GM23338 (cell line): ENCODE data around the gene ORC6. TPM values are rescaled to one million over a fixed set of nuclear protein-coding genes. Genes with fewer than 3 reads are reported as not detected.
A peak's percentile ranks its signal among the peaks of the same experiment; 100 is the strongest.

ENCODE experiments used
- ATAC-seq: fragments of 200-7000 bp; cut with Tn5 transposase; 3 replicates; pipeline ENCODE4 v1.9.1; 2020
- DNase-seq: peaks from one replicate; pipeline ENCODE4 v3.0.0-alpha.2; 2015; ENCODE audit warnings: low spot score
- H2AFZ ChIP-seq: fragments of 200-600 bp; sonication (generic); 2 replicates; pipeline ENCODE4 v1.8.0; 2016; ENCODE audit warnings: antibody characterized with exemption, mild to moderate bottlenecking, moderate library complexity
- H3F3A ChIP-seq: fragments of 200-600 bp; sonication (generic); replicated peaks from 2 replicates; pipeline ENCODE4 v1.8.0; 2017; ENCODE audit warnings: antibody characterized with exemption, mixed run types, low read depth
- H3K27ac ChIP-seq: fragments of 200-600 bp; sonication (generic); 2 replicates; pipeline ENCODE4 v1.6.1; 2016; ENCODE audit warnings: low read depth
- H3K27me3 ChIP-seq: fragments of 200-600 bp; sonication (generic); 2 replicates; pipeline ENCODE4 v1.8.0; 2016; ENCODE audit warnings: mild to moderate bottlenecking, mixed run types, moderate library complexity; ENCODE audit not compliant: insufficient read depth
- H3K36me3 ChIP-seq: fragments of 200-600 bp; sonication (generic); 2 replicates; pipeline ENCODE4 v1.8.0; 2016; ENCODE audit warnings: mild to moderate bottlenecking; ENCODE audit not compliant: insufficient read depth
- H3K4me1 ChIP-seq: fragments of 200-600 bp; sonication (generic); 2 replicates; pipeline ENCODE4 v1.8.0; 2016; ENCODE audit warnings: mild to moderate bottlenecking, moderate library complexity; ENCODE audit not compliant: insufficient read depth
- H3K4me2 ChIP-seq: fragments of 200-600 bp; sonication (generic); 2 replicates; pipeline ENCODE4 v1.7.1; 2017; ENCODE audit warnings: mixed run types
- H3K4me3 ChIP-seq: fragments of 200-600 bp; sonication (generic); 2 replicates; pipeline ENCODE4 v1.6.1; 2016; ENCODE audit warnings: mixed run types
- H3K79me2 ChIP-seq: fragments of 200-600 bp; sonication (generic); replicated peaks from 2 replicates; pipeline ENCODE4 v1.8.0; 2017; ENCODE audit warnings: mild to moderate bottlenecking; ENCODE audit not compliant: insufficient read depth
- H3K9me2 ChIP-seq: fragments of 200-600 bp; sonication (generic); 2 replicates; pipeline ENCODE4 v1.8.0; 2017; ENCODE audit not compliant: insufficient read depth
- H4K20me1 ChIP-seq: fragments of 200-600 bp; sonication (generic); replicated peaks from 2 replicates; pipeline ENCODE4 v1.8.0; 2017; ENCODE audit warnings: mild to moderate bottlenecking; ENCODE audit not compliant: insufficient read depth
- H3K27ac Mint-ChIP-seq: 2 replicates; pipeline ENCODE4 v1.8.0; 2020; ENCODE audit warnings: inconsistent platforms, mild to moderate bottlenecking, moderate library complexity, mixed read lengths
- H3K27me3 Mint-ChIP-seq: 3 replicates; pipeline ENCODE4 v1.8.0; 2022; ENCODE audit warnings: low read depth, mild to moderate bottlenecking, moderate library complexity, mixed read lengths, inconsistent platforms; ENCODE audit not compliant: insufficient read depth, poor library complexity
- H3K36me3 Mint-ChIP-seq: 3 replicates; pipeline ENCODE4 v1.8.0; 2021; ENCODE audit warnings: low read depth, mild to moderate bottlenecking, inconsistent platforms, moderate library complexity, mixed read lengths
- H3K4me1 Mint-ChIP-seq: 3 replicates; pipeline ENCODE4 v1.8.0; 2020; ENCODE audit warnings: mild to moderate bottlenecking, inconsistent platforms, mixed read lengths
- H3K4me3 Mint-ChIP-seq: 3 replicates; pipeline ENCODE4 v1.8.0; 2021; ENCODE audit warnings: moderate library complexity, mild to moderate bottlenecking, inconsistent platforms, mixed read lengths
- H3K9me3 Mint-ChIP-seq: 3 replicates; pipeline ENCODE4 v1.8.0; 2020; ENCODE audit warnings: moderate library complexity, mild to moderate bottlenecking, inconsistent platforms, mixed read lengths
- CREB1 ChIP-seq: fragments of 250-450 bp; sonication (Bioruptor Pico); IDR thresholded peaks from 2 replicates; pipeline ENCODE4 v1.5.0; 2020; ENCODE audit warnings: low read depth, mild to moderate bottlenecking, moderate library complexity
- CTCF ChIP-seq, 2 experiments: fragments of 200-600 bp in 1 of 2; sonication (generic) in 1 of 2; conservative IDR thresholded peaks; 2 replicates each; pipeline versions ENCODE4 v1.5.1 to v1.6.1; 2016 to 2017; ENCODE audit warnings: antibody characterized with exemption in 2 of 2, low read depth in 2 of 2, mild to moderate bottlenecking in 2 of 2, moderate library complexity in 1 of 2
- ETS1 ChIP-seq: IDR thresholded peaks from 2 replicates; pipeline ENCODE4 v1.6.1; 2016; ENCODE audit warnings: antibody characterized with exemption
- EZH2 ChIP-seq: fragments of 200-600 bp; sonication (generic); IDR thresholded peaks from one replicate; pipeline ENCODE4 v1.8.0; 2017; ENCODE audit warnings: antibody characterized with exemption, mild to moderate bottlenecking, low read depth; ENCODE audit not compliant: unreplicated experiment
- EZH2phosphoT487 ChIP-seq: fragments of 200-600 bp; sonication (generic); IDR thresholded peaks from one replicate; pipeline ENCODE4 v1.8.1; 2018; ENCODE audit warnings: antibody characterized with exemption; ENCODE audit not compliant: unreplicated experiment
- JUNB ChIP-seq: IDR thresholded peaks from one replicate; pipeline ENCODE4 v1.6.1; 2016; ENCODE audit warnings: antibody characterized with exemption; ENCODE audit not compliant: unreplicated experiment
- NANOG ChIP-seq: IDR thresholded peaks from 2 replicates; pipeline ENCODE4 v1.6.1; 2016; ENCODE audit warnings: antibody characterized with exemption, borderline replicate concordance
- POLR2AphosphoS5 ChIP-seq: IDR thresholded peaks from 2 replicates; pipeline ENCODE4 v1.6.1; 2016; ENCODE audit warnings: antibody characterized with exemption, low read depth
- REST ChIP-seq: IDR thresholded peaks from one replicate; pipeline ENCODE4 v1.6.1; 2018; ENCODE audit warnings: antibody characterized with exemption; ENCODE audit not compliant: unreplicated experiment
- STAT1 ChIP-seq: IDR thresholded peaks from one replicate; pipeline ENCODE4 v1.6.1; 2016; ENCODE audit warnings: antibody characterized with exemption; ENCODE audit not compliant: unreplicated experiment
- ZNF114 ChIP-seq: fragments of 250-450 bp; sonication (Bioruptor Pico); IDR thresholded peaks from 2 replicates; pipeline ENCODE4 v1.5.0; 2020; ENCODE audit warnings: mild to moderate bottlenecking, moderate library complexity
- ZNF331 ChIP-seq: fragments of 250-450 bp; sonication (Bioruptor Pico); IDR thresholded peaks from 2 replicates; pipeline ENCODE4 v1.5.0; 2020; ENCODE audit warnings: low read depth, mild to moderate bottlenecking, moderate library complexity
- polyA plus RNA-seq: library from polyadenylated mRNA; unstranded; fragments of >200 nt; fragmentation: Nextera tagmentation; extraction: Ambion mirVana; gene quantifications from 2 replicates; pipeline ENCODE4 v1.2.1, GENCODE V29; 2016
- total RNA-seq: library from RNA; depleted of rRNA; stranded (reverse); fragments of >200 nt; shearing (Covaris generic); gene quantifications from 2 replicates; pipeline ENCODE4 v1.2.3, GENCODE V29; 2014
- TF ChIP-seq, protein P1 (sequence below): fragments of 250-450 bp; sonication (Bioruptor Pico); IDR thresholded peaks from 2 replicates; pipeline ENCODE4 v1.5.0; 2020; ENCODE audit warnings: mild to moderate bottlenecking, moderate library complexity

The ORC6 gene
- total and polyA plus RNA-seq, 2 experiments from 2014 or later = 71.5 to 92.0 TPM

DNA sequence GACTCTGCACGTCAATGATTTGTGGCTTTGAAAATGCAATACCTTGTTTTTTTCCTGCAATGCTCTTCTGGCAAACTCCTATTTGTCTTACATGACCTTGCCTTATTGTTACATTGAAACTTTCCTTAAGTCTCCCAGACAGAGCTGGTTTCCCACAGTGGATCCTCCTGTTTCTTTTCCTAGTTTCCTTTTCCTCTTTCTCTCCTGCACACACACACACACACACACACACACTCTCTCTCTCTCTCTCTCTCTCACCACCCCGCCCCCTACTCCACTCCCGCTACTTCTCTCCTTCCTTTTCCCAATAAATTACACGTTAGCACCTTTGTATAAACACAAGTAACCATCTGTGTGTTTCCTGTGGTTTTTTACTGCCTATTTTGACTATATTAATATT is 2.3 kb downstream of the ORC6 start:
- no peaks in the 10 kb centered on the region for H3K9me2 ChIP-seq
- Mint-ChIP-seq H3K4me1 (peaks cover 26% of the 10 kb centered on the region), H3K36me3 (peaks cover 24% of the 10 kb centered on the region), H3K4me3 (no peak overlapping the region), H3K27me3 (peaks cover 2% of the 10 kb centered on the region), H3K27ac (0 out of 2 replicates have a peak overlapping the region, but pooled peaks have one; percentile 31), H3K9me3 (no peaks in the 10 kb centered on the region)
- H3K4me1 ChIP-seq = peaks cover 24% of the 10 kb centered on the region
- H4K20me1 ChIP-seq = peaks cover 36% of the 10 kb centered on the region
- H3K27me3 ChIP-seq = no peaks in the 10 kb centered on the region
- peaks cover 7% of the 10 kb centered on the region for H3F3A ChIP-seq
- H3K79me2 ChIP-seq = peaks cover 48% of the 10 kb centered on the region
- TF ChIP-seq EZH2phosphoT487 (no peak), NANOG (no peak), CTCF (conservative IDR thresholded peaks at IDR 0.05; ENCODE audit: low read depth in 2 of 2) (no peak), REST (no peak), STAT1 (no peak), ETS1 (no peak), CREB1 (CRISPR knock-in tag) (no peak), ZNF331 (CRISPR knock-in tag) (no peak), POLR2AphosphoS5 (no peak), EZH2 (no peak), JUNB (no peak), ZNF114 (CRISPR knock-in tag) (no peak)
- TF ChIP-seq, protein P1, sequence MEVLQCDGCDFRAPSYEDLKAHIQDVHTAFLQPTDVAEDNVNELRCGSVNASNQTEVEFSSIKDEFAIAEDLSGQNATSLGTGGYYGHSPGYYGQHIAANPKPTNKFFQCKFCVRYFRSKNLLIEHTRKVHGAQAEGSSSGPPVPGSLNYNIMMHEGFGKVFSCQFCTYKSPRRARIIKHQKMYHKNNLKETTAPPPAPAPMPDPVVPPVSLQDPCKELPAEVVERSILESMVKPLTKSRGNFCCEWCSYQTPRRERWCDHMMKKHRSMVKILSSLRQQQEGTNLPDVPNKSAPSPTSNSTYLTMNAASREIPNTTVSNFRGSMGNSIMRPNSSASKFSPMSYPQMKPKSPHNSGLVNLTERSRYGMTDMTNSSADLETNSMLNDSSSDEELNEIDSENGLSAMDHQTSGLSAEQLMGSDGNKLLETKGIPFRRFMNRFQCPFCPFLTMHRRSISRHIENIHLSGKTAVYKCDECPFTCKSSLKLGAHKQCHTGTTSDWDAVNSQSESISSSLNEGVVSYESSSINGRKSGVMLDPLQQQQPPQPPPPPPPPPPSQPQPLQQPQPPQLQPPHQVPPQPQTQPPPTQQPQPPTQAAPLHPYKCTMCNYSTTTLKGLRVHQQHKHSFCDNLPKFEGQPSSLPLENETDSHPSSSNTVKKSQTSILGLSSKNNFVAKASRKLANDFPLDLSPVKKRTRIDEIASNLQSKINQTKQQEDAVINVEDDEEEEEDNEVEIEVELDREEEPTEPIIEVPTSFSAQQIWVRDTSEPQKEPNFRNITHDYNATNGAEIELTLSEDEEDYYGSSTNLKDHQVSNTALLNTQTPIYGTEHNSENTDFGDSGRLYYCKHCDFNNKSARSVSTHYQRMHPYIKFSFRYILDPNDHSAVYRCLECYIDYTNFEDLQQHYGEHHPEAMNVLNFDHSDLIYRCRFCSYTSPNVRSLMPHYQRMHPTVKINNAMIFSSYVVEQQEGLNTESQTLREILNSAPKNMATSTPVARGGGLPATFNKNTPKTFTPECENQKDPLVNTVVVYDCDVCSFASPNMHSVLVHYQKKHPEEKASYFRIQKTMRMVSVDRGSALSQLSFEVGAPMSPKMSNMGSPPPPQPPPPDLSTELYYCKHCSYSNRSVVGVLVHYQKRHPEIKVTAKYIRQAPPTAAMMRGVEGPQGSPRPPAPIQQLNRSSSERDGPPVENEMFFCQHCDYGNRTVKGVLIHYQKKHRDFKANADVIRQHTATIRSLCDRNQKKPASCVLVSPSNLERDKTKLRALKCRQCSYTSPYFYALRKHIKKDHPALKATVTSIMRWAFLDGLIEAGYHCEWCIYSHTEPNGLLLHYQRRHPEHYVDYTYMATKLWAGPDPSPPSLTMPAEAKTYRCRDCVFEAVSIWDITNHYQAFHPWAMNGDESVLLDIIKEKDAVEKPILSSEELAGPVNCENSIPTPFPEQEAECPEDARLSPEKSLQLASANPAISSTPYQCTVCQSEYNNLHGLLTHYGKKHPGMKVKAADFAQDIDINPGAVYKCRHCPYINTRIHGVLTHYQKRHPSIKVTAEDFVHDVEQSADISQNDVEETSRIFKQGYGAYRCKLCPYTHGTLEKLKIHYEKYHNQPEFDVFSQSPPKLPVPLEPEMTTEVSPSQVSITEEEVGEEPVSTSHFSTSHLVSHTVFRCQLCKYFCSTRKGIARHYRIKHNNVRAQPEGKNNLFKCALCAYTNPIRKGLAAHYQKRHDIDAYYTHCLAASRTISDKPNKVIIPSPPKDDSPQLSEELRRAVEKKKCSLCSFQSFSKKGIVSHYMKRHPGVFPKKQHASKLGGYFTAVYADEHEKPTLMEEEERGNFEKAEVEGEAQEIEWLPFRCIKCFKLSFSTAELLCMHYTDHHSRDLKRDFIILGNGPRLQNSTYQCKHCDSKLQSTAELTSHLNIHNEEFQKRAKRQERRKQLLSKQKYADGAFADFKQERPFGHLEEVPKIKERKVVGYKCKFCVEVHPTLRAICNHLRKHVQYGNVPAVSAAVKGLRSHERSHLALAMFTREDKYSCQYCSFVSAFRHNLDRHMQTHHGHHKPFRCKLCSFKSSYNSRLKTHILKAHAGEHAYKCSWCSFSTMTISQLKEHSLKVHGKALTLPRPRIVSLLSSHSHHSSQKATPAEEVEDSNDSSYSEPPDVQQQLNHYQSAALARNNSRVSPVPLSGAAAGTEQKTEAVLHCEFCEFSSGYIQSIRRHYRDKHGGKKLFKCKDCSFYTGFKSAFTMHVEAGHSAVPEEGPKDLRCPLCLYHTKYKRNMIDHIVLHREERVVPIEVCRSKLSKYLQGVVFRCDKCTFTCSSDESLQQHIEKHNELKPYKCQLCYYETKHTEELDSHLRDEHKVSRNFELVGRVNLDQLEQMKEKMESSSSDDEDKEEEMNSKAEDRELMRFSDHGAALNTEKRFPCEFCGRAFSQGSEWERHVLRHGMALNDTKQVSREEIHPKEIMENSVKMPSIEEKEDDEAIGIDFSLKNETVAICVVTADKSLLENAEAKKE (CRISPR knock-in tag) = no peak
- H3K27ac ChIP-seq = no peak overlapping the region
- H3K4me3 ChIP-seq = peak overlapping the region; percentile 87
- H3K36me3 ChIP-seq = peaks cover 38% of the 10 kb centered on the region
- peak overlapping the region; percentile 96; the same call in 1 of the 2 replicates for H3K4me2 ChIP-seq
- ATAC-seq (no peak), DNase-seq (no peak)
- no peak overlapping the region for H2AFZ ChIP-seq
